Hepatocyte (in vitro differentiated cells): ENCODE data around the gene CACNA1B. TPM values are rescaled to one million over a fixed set of nuclear protein-coding genes. Genes with fewer than 3 reads are reported as not detected.

Source experiments
- DNase-seq: peaks from one replicate; pipeline ENCODE4 v3.0.0-alpha.2; 2016; ENCODE audit warnings: low spot score
- H2AFZ ChIP-seq: fragments of 200-600 bp; sonication (generic); 2 replicates; pipeline ENCODE4 v1.6.0; 2016; ENCODE audit warnings: antibody characterized with exemption, mild to moderate bottlenecking
- H3K27ac ChIP-seq: fragments of 200-600 bp; sonication (generic); 2 replicates; pipeline ENCODE4 v1.5.1; 2016; ENCODE audit warnings: mild to moderate bottlenecking
- H3K27me3 ChIP-seq: fragments of 200-600 bp; sonication (generic); 2 replicates; pipeline ENCODE4 v1.6.1; 2016
- H3K36me3 ChIP-seq: fragments of 200-600 bp; sonication (generic); replicated peaks from 2 replicates; pipeline ENCODE4 v1.5.1; 2016; ENCODE audit warnings: low read depth; ENCODE audit not compliant: insufficient read depth
- H3K4me1 ChIP-seq: fragments of 200-600 bp; sonication (generic); 2 replicates; pipeline ENCODE4 v1.5.1; 2016; ENCODE audit warnings: mild to moderate bottlenecking, moderate library complexity; ENCODE audit not compliant: insufficient read depth
- H3K4me2 ChIP-seq: fragments of 200-600 bp; sonication (generic); 2 replicates; pipeline ENCODE4 v1.6.0; 2016
- H3K4me3 ChIP-seq: fragments of 200-600 bp; sonication (generic); 2 replicates; pipeline ENCODE4 v1.5.1; 2016; ENCODE audit warnings: mild to moderate bottlenecking
- H3K79me2 ChIP-seq: fragments of 200-600 bp; sonication (generic); 2 replicates; pipeline ENCODE4 v1.6.0; 2017; ENCODE audit warnings: mild to moderate bottlenecking
- H3K9me2 ChIP-seq: fragments of 200-600 bp; sonication (generic); replicated peaks from 2 replicates; pipeline ENCODE4 v1.6.0; 2017; ENCODE audit warnings: mild to moderate bottlenecking; ENCODE audit not compliant: insufficient read depth
- H3K9me3 ChIP-seq: fragments of 200-600 bp; sonication (generic); 2 replicates; pipeline ENCODE4 v1.5.1; 2016; ENCODE audit warnings: low read depth, mild to moderate bottlenecking
- H4K20me1 ChIP-seq: fragments of 200-600 bp; sonication (generic); 2 replicates; pipeline ENCODE4 v1.6.0; 2016; ENCODE audit warnings: mild to moderate bottlenecking; ENCODE audit not compliant: insufficient read depth, poor library complexity, severe bottlenecking
- CTCF ChIP-seq: fragments of 200-600 bp; sonication (generic); IDR thresholded peaks from 2 replicates; pipeline ENCODE4 v1.5.1; 2016; ENCODE audit warnings: antibody characterized with exemption, mild to moderate bottlenecking; ENCODE audit not compliant: poor library complexity
- EZH2 ChIP-seq: fragments of 200-600 bp; sonication (generic); IDR thresholded peaks from 2 replicates; pipeline ENCODE4 v1.6.1; 2016; ENCODE audit warnings: antibody characterized with exemption, mild to moderate bottlenecking, borderline replicate concordance
- EZH2phosphoT487 ChIP-seq: fragments of 200-600 bp; sonication (generic); IDR thresholded peaks from one replicate; pipeline ENCODE4 v1.6.1; 2018; ENCODE audit warnings: antibody characterized with exemption, mild to moderate bottlenecking, low read depth, moderate library complexity; ENCODE audit not compliant: unreplicated experiment, severe bottlenecking
- WGBS: methylation state at CpG from one replicate; pipeline ENCODE4 v1.1.6; 2016; ENCODE audit warnings: low lambda C conversion rate; ENCODE audit errors: missing lambda C conversion rate; 5-methylcytosine and 5-hydroxymethylcytosine counted together
- polyA plus RNA-seq: library from polyadenylated mRNA; unstranded; fragments of >200 nt; fragmentation: Nextera tagmentation; extraction: Ambion mirVana; gene quantifications from 2 replicates; pipeline ENCODE4 v1.2.1, GENCODE V29; 2016
- total RNA-seq: library from RNA; depleted of rRNA; stranded (reverse); fragments of >200 nt; gene quantifications from 2 replicates; pipeline ENCODE4 v1.2.3, GENCODE V29; 2014

The CACNA1B gene
- total and polyA plus RNA-seq, 2 experiments from 2014 or later, result 0.30 to 0.39 TPM

DNA sequence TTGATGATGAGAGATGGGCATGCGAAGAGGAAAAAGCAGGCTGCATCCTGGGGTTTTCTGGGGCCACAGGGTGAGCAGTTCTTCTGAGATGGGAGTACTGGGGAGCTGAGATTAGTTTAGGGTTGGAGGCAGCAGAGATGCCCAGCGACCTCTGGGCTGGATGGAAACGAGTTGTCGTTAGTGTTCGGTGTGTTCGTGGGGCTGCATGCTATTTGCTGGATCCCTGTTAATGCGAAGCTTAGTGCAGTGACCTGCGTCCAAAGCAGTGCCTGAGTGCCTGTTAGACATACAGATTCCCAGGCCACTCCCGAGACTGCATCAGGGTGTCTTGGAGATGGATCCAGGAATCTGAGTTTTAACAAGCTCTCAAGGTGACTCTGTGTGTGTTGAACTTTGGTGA is 201.3 kb downstream of the CACNA1B start:
- Histone ChIP-seq H3K9me3 (no peaks in the 10 kb centered on the region), H3K9me2 (no peaks in the 10 kb centered on the region), H2AFZ (no peak overlapping the region), H4K20me1 (no peaks in the 10 kb centered on the region), H3K79me2 (no peaks in the 10 kb centered on the region), H3K4me3 (no peak overlapping the region), H3K4me2 (no peak overlapping the region), H3K27me3 (no peaks in the 10 kb centered on the region), H3K36me3 (no peaks in the 10 kb centered on the region), H3K27ac (no peak overlapping the region), H3K4me1 (no peaks in the 10 kb centered on the region)
- 89% methylated on average over 9 of the region's 9 CpGs for WGBS
- no peak for DNase-seq
- no peak for TF ChIP-seq EZH2
- TF ChIP-seq EZH2phosphoT487, result no peak
- no peak for TF ChIP-seq CTCF

GRCh38 chr9:138080979-138081378 is 203.4 kb downstream of the CACNA1B start:
- H2AFZ ChIP-seq, result no peak overlapping the region
- H3K4me2 ChIP-seq, result no peak overlapping the region
- no peaks in the 10 kb centered on the region for H3K36me3 ChIP-seq
- no peak overlapping the region for H3K4me3 ChIP-seq
- WGBS, result 86% methylated on average over 5 of the region's 5 CpGs
- no peaks in the 10 kb centered on the region for H3K9me3 ChIP-seq
- H3K9me2 ChIP-seq, result no peaks in the 10 kb centered on the region
- no peaks in the 10 kb centered on the region for H3K79me2 ChIP-seq
- no peaks in the 10 kb centered on the region for H4K20me1 ChIP-seq
- H3K27ac ChIP-seq, result no peak overlapping the region
- no peaks in the 10 kb centered on the region for H3K4me1 ChIP-seq
- no peak for TF ChIP-seq CTCF
- TF ChIP-seq EZH2, result no peak
- no peak for TF ChIP-seq EZH2phosphoT487
- no peak for DNase-seq
- H3K27me3 ChIP-seq, result no peaks in the 10 kb centered on the region

GRCh38 chr9:138082918-138083636 is 205.5 kb downstream of the CACNA1B start:
- no peak overlapping the region for H3K4me2 ChIP-seq
- DNase-seq, result no peak
- H3K4me1 ChIP-seq, result no peaks in the 10 kb centered on the region
- TF ChIP-seq CTCF (no peak), EZH2 (no peak), EZH2phosphoT487 (no peak)
- H2AFZ ChIP-seq, result no peak overlapping the region
- H3K36me3 ChIP-seq, result no peaks in the 10 kb centered on the region
- 80% methylated on average over 9 of the region's 9 CpGs for WGBS
- no peaks in the 10 kb centered on the region for H3K79me2 ChIP-seq
- H3K27ac ChIP-seq, result no peak overlapping the region
- no peaks in the 10 kb centered on the region for H3K27me3 ChIP-seq
- H3K9me3 ChIP-seq, result no peaks in the 10 kb centered on the region
- no peaks in the 10 kb centered on the region for H4K20me1 ChIP-seq
- no peaks in the 10 kb centered on the region for H3K9me2 ChIP-seq
- H3K4me3 ChIP-seq, result no peak overlapping the region
